K562 (cell line): ENCODE results near the gene SCRN2. TPM values are rescaled to one million over a fixed set of nuclear protein-coding genes. Genes with fewer than 3 reads are reported as not detected.

Experiments
- BACH1 ChIP-seq: fragments of 200-800 bp; sonication (Bioruptor generic); IDR thresholded peaks from 2 replicates; pipeline ENCODE4 v1.6.1; 2016; ENCODE audit warnings: missing genetic modification characterization, missing compliant biosample characterization
- CCAR2 ChIP-seq: fragments of 200-400 bp; formaldehyde crosslinking; IDR thresholded peaks from 2 replicates; pipeline ENCODE4 v1.6.1; 2017; ENCODE audit warnings: mild to moderate bottlenecking, low read depth, low read length
- CREBBP ChIP-seq: IDR thresholded peaks from one replicate; pipeline ENCODE4 v1.6.1; 2012; ENCODE audit warnings: low read depth, mild to moderate bottlenecking, control low read depth, inconsistent platforms, low read length
- CTCF ChIP-seq, 3 experiments: IDR thresholded peaks in 2 of 3; conservative IDR thresholded peaks in 1 of 3; 2 replicates each; pipeline ENCODE4 v1.5.1; 2011 to 2012; ENCODE audit warnings: low read length in 3 of 3, mild to moderate bottlenecking in 3 of 3, control low read depth in 2 of 3, improper control_type of control experiment in 1 of 3, inconsistent platforms in 1 of 3, low read depth in 1 of 3, mixed read lengths in 1 of 3, moderate library complexity in 1 of 3; ENCODE audit not compliant: insufficient read depth in 2 of 3
- HDAC6 ChIP-seq: IDR thresholded peaks from 2 replicates; pipeline ENCODE4 v1.6.1; 2012; ENCODE audit warnings: low read depth, mild to moderate bottlenecking, control low read depth, inconsistent platforms, low read length, moderate library complexity
- KAT7 ChIP-seq: sonication (generic); formaldehyde crosslinking; IDR thresholded peaks from 2 replicates; pipeline ENCODE4 v1.8.0; 2022; ENCODE audit warnings: missing genetic modification reagents, mild to moderate bottlenecking, borderline replicate concordance
- PKNOX1 ChIP-seq: fragments of 450-650 bp; IDR thresholded peaks from 2 replicates; pipeline ENCODE4 v1.6.1; 2016
- RBM14 ChIP-seq: fragments of 200-400 bp; formaldehyde crosslinking; IDR thresholded peaks from 2 replicates; pipeline ENCODE4 v1.6.1; 2018; ENCODE audit warnings: low read depth, mild to moderate bottlenecking, low read length, moderate library complexity, borderline replicate concordance; ENCODE audit not compliant: insufficient read depth
- ZHX1 ChIP-seq: fragments of 150-350 bp; conservative IDR thresholded peaks from 2 replicates; pipeline ENCODE4 v1.6.1; 2014; ENCODE audit warnings: low read length
- ZNF41 ChIP-seq: fragments of 250-450 bp; sonication (Bioruptor Pico); conservative IDR thresholded peaks from 2 replicates; pipeline ENCODE4 v1.4.0; 2020; ENCODE audit warnings: mild to moderate bottlenecking
- polyA plus RNA-seq, 8 experiments: library from polyadenylated mRNA; depleted of rRNA in 4 of 8; stranded (reverse) in 5 of 8; unstranded in 3 of 8; fragments of >200 nt; fragmentation: Nextera tagmentation in 2 of 8; fragmentation: Illumina TruSeq in 1 of 8; extraction: Ambion mirVana in 2 of 8; extraction: Trizol in 1 of 8; gene quantifications; 2 replicates each; pipeline versions ENCODE4 v1.2.1 to v1.2.3, GENCODE V29; 2011 to 2014; ENCODE audit warnings: inconsistent platforms in 1 of 8, missing spikeins in 1 of 8
- total RNA-seq, 7 experiments: library from RNA; depleted of rRNA in 6 of 7; stranded (reverse); fragments of >200 nt in 6 of 7; fragmentation: Illumina TruSeq in 2 of 7; extraction: Trizol in 2 of 7; gene quantifications; 2 replicates each; pipeline versions ENCODE4 v1.2.1 to v1.2.3, GENCODE V29; 2011 to 2021; ENCODE audit warnings: low replicate concordance in 1 of 7
- TF ChIP-seq, protein P1 (sequence below), 3 experiments: fragments of 200-800 bp in 1 of 3; fragments of 250-450 bp in 1 of 3; fragments of 450-650 bp in 1 of 3; sonication (Bioruptor Pico) in 1 of 3; sonication (Bioruptor generic) in 1 of 3; formaldehyde crosslinking in 1 of 3; IDR thresholded peaks; 2 replicates each; pipeline versions ENCODE4 v1.6.1 to v1.8.0; 2016 to 2022; ENCODE audit warnings: mild to moderate bottlenecking in 2 of 3, missing genetic modification characterization in 2 of 3, missing compliant biosample characterization in 1 of 3, moderate library complexity in 1 of 3
- TF ChIP-seq, protein P2 (sequence below): IDR thresholded peaks from 3 replicates; pipeline ENCODE4 v1.6.1; 2011; ENCODE audit warnings: borderline replicate concordance, mild to moderate bottlenecking; ENCODE audit not compliant: insufficient read length, insufficient read depth
- TF ChIP-seq, protein P3 (sequence below): fragments of 250-450 bp; sonication (Bioruptor Pico); IDR thresholded peaks from 2 replicates; pipeline ENCODE4 v1.8.0; 2021; ENCODE audit warnings: moderate library complexity, mild to moderate bottlenecking, inconsistent platforms

Gene SCRN2
- total and polyA plus RNA-seq, 9 of the 15 experiments (the other 6 are each of a cell fraction or from before 2014, with no cell fraction given): 0.25 to 32.9 (median 13.6) TPM

GRCh38 chr17:47810200-47810821 is 30.8 kb downstream of the SCRN2 start (continued):
- no peak for TF ChIP-seq KAT7 (CRISPR knock-in tag)
- no peak for TF ChIP-seq RBM14
- no peak for TF ChIP-seq ZNF41
- TF ChIP-seq, protein P1, sequence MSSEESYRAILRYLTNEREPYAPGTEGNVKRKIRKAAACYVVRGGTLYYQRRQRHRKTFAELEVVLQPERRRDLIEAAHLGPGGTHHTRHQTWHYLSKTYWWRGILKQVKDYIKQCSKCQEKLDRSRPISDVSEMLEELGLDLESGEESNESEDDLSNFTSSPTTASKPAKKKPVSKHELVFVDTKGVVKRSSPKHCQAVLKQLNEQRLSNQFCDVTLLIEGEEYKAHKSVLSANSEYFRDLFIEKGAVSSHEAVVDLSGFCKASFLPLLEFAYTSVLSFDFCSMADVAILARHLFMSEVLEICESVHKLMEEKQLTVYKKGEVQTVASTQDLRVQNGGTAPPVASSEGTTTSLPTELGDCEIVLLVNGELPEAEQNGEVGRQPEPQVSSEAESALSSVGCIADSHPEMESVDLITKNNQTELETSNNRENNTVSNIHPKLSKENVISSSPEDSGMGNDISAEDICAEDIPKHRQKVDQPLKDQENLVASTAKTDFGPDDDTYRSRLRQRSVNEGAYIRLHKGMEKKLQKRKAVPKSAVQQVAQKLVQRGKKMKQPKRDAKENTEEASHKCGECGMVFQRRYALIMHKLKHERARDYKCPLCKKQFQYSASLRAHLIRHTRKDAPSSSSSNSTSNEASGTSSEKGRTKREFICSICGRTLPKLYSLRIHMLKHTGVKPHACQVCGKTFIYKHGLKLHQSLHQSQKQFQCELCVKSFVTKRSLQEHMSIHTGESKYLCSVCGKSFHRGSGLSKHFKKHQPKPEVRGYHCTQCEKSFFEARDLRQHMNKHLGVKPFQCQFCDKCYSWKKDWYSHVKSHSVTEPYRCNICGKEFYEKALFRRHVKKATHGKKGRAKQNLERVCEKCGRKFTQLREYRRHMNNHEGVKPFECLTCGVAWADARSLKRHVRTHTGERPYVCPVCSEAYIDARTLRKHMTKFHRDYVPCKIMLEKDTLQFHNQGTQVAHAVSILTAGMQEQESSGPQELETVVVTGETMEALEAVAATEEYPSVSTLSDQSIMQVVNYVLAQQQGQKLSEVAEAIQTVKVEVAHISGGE (CRISPR knock-in tag; IDR thresholded peaks at IDR 0.05): no peak
- no peak for TF ChIP-seq ZHX1
- no peak for TF ChIP-seq CCAR2
- no peak for TF ChIP-seq CREBBP
- TF ChIP-seq HDAC6: no peak
- TF ChIP-seq, protein P2, sequence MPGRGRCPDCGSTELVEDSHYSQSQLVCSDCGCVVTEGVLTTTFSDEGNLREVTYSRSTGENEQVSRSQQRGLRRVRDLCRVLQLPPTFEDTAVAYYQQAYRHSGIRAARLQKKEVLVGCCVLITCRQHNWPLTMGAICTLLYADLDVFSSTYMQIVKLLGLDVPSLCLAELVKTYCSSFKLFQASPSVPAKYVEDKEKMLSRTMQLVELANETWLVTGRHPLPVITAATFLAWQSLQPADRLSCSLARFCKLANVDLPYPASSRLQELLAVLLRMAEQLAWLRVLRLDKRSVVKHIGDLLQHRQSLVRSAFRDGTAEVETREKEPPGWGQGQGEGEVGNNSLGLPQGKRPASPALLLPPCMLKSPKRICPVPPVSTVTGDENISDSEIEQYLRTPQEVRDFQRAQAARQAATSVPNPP: no peak
- TF ChIP-seq PKNOX1: peak; percentile 25; the same call in 1 of the 2 replicates
- no peak for TF ChIP-seq CTCF (IDR thresholded peaks at IDR 0.05 in 2 of 3, conservative IDR thresholded peaks at IDR 0.05 in 1 of 3; ENCODE audit: insufficient read depth in 2 of 3, low read depth in 1 of 3, low read length in 3 of 3)
- TF ChIP-seq BACH1 (tag): peak; percentile 88
- TF ChIP-seq, protein P3, sequence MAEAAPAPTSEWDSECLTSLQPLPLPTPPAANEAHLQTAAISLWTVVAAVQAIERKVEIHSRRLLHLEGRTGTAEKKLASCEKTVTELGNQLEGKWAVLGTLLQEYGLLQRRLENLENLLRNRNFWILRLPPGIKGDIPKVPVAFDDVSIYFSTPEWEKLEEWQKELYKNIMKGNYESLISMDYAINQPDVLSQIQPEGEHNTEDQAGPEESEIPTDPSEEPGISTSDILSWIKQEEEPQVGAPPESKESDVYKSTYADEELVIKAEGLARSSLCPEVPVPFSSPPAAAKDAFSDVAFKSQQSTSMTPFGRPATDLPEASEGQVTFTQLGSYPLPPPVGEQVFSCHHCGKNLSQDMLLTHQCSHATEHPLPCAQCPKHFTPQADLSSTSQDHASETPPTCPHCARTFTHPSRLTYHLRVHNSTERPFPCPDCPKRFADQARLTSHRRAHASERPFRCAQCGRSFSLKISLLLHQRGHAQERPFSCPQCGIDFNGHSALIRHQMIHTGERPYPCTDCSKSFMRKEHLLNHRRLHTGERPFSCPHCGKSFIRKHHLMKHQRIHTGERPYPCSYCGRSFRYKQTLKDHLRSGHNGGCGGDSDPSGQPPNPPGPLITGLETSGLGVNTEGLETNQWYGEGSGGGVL: no peak
